Stimulated activated CD8-positive, alpha-beta memory T cell treated with anti-CD3 and anti-CD28 coated beads, Interleukin-15, amount 100 ng/mL, for 4 hours (primary cell): Measurements from ENCODE around the gene GALNT9.
"Not testable (repeated sequence)": the region's sequence is repeated elsewhere in the genome, so short reads cannot be mapped to it uniquely, and the experiment has no call there.

Experiments
- DNase-seq, 2 donors: peaks; one replicate each; pipeline ENCODE4 v3.0.0-alpha.2; 2020; ENCODE audit warnings: low read depth in 2 of 2

Gene GALNT9

DNA sequence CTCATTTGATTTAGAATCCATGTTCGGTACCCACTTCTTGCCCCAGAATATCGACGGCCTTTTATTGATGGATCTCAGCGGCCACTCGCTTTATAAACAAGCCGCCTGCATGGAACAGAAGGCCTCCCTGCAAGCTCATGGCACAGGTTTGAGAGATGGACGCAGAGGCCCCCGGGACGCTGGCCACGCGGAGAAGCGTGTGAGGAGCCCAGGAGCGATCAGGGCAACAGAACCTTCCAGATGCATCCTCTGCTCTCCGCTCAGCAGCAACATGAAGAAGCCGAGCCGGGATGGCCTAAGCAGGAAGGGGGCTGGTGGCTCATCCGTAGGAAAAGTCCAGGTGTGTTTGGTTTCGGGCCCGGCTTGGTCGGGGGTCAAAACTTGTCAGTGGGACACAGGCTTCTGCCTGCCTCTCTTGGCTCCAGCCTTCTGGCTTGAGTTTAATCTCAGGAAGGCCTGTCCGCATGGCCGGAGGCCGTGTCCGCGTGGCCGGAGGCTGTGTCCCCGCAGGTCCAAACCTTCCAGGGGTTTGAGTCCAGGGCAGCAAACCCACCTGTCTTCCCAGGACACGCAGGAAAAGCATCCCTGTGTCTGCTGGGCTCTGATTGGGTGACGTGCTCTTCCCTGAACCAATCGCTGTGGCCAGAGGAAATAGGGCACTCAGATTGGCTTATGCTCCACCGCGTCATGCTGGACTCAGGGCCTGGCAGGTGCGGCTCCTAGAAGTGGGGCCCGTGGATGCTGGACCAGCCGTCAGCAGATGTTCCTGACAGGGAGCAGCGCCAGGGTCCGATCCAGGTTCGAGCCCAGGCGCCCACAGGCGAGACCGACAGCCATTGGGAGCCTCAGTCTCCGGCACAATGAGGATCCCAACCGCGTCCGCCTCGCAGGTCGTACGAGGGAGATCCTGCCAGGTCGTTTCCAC lies 65.0 kb downstream of the GALNT9 start:
- DNase-seq: no peak

DNA sequence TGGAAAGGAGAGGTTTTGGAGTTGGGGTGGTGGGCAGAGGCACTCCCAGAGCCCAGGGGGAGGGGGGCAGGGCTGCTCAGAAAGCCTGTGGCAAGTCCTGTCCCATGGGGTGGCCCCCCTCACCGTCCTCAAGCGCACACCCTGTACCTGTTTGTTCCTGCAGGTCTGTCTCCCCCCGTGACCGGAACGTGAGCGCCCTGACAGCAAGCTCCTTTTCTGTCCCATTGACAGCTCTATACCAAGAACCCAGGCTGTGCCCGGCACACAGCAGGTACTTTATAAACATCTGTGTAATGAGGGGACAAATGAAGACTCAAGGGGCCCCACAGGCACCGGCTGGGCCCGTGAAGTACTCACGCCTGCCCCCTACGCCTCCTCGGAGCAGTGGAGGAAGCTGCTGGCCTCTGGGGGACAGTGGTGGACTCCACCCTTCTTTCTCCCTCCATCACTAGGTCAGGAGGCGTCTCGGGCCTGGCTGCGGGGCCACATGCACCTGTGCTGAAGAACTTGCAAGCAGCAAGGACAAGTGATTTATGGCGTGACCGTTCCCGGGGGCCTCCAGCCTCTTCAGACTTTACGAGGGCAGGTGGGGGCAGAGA lies 65.8 kb downstream of the GALNT9 start:
- DNase-seq: no peak

DNA sequence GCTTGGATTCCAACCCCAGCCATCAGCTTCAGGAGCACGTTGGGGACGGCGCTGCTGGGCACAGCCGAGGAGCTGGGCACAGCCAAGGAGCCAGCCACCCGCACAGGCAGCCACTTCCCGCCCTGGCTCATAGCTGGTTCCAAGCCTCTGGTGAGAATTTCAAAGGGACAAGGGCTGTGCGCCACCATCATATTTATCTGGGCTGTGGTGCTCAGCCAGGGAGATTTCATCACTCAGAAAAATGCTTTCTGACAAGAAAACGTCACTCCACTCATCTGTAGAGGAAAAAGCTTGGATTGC lies 66.4 kb downstream of the GALNT9 start:
- no peak for DNase-seq

DNA sequence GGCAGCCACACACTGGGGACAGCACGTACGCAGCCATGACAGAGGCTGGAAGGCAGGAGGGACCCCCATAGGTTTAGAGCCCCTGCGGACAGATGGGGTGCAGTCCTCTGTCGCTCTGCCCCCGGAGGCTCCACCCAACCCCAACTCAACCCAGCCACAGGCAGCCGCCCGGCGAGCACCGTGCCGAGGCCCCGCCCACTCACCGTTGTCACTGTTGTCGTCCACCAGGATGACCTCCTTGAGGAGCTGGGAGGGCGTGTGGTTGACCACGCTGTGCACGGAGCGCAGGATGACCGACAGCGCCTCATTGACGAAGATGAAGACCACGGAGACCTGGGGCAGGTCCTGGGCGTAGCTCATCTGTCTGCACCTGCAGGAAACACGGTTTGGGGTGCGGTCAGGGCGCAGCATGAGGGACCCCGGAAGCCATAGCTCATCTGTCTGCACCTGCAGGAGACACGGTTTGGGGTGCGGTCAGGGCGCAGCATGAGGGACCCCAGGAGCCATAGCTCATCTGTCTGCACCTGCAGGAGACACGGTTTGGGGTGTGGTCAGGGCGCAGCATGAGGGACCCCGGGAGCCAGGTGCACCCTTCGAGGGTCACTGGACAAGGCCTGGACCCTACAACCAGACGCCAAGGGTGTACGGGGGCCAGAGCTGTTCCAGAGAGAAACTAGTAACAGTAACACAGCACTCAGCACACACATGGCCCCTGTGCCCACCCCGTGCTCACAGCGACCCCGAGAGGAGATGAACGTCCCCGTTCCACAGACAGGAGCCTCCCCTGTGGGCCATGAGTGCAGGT lies 66.9 kb downstream of the GALNT9 start:
- no peak for DNase-seq

- no peak for DNase-seq
These were observed 67.9 kb downstream of the GALNT9 start for GRCh38 chr12:132261328-132262138.

- DNase-seq: no peak
These were observed 68.7 kb downstream of the GALNT9 start for GRCh38 chr12:132260721-132261120.

- no peak for DNase-seq
These were observed 69.3 kb downstream of the GALNT9 start for GRCh38 chr12:132259872-132260695.

GRCh38 chr12:132259364-132259871 lies 70.0 kb downstream of the GALNT9 start:
- DNase-seq: no peak

DNA sequence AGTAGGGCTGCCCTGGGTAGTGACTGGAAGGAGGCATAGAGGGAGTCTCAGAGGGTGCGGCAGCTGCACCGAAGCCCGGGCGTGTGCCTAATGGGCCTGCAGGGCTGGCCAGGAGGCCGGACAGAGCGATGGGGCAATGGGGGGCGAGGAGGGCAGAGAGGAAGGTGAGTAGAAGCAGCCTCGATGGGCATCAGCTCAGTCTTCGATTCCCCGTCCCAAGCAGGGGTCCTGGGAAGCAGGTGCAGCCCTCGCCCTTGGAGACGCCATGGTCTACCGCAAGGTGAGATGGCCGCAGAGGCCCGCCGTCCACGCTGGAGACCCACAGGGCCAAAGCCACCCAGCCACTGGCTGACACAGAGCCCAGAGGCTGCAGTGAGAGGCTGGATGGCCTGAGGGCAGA lies 70.8 kb downstream of the GALNT9 start:
- DNase-seq: no peak

GRCh38 chr12:132257955-132258490 lies 71.4 kb downstream of the GALNT9 start:
- no peak for DNase-seq

DNA sequence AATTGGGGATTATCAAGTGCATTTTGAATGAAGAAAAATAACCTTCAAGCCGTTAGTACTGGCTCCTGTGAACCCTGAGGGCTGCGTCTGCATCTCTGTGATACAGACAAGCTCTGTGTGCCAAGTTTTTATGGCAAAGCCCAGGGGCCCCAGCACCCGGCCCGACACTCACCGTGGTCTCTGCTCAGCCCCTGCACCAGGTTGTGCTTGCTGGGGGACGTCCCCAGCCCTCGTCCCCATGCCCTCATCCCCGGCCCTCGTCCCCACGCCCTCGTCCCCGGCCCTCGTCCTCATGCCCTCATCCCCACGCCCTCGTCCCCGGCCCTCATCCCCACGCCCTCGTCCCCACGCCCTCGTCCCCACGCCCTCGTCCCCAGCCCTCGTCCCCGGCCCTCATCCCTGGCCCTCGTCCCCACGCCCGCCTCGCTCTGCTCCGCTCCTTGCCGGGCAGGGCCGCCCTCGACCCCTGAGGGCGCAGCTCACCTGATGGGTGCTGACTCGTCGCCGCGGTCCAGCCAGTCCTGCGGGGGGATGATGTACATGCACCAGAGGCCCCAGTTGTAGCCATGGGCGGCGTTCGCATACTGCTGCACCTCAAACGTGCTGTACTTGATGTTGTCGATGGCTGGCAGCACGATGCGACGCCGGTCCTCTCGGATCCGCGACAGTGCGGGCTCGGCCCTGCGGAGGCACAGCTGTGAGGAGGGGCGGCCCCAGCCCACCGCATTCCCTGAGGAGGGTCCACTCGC lies 72.0 kb downstream of the GALNT9 start:
- DNase-seq: no peak

DNA sequence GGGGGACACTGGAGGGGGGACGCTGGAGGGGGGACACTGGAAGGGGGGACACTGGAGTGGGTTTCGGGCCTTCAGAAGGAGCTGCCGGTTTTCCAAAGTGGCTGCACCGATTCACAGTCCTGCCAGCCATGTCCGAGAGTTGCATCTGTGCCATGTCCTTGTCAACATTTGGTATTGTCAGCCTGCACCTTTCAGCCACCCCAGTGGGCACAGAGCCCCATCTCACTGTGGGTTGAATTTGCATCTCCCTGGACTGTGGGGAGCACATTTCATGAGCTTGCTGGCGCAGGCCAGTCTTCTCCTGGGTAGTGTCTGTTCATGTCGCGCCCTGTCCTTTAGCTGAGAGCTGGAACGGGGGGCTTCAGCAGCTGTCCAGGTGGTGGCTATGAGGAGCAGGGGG lies 72.7 kb downstream of the GALNT9 start:
- no peak for DNase-seq

- no peak for DNase-seq
These were observed 73.7 kb downstream of the GALNT9 start for GRCh38 chr12:132255642-132256041.

GRCh38 chr12:132253698-132254480 lies 75.5 kb downstream of the GALNT9 start:
- DNase-seq: no peak

DNA sequence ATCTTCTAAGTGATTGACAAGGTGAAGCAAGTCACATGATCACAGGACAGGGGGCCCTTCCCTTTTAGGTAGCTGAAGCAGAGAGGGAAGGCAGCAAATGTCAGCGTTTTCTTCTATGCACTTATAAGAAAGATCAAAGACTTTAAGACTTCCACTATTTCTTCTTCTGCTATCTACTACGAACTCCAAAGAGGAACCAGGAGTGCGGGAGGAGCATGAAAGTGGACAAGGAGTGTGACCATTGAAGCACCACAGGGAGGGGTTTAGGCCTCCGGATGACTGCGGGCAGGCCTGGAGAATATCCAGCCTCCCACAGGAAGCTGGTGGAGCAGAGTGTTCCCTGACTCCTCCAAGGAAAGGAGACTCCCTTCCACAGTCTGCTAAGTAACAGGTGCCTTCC lies 76.4 kb downstream of the GALNT9 start:
- DNase-seq: not testable (repeated sequence)

DNA sequence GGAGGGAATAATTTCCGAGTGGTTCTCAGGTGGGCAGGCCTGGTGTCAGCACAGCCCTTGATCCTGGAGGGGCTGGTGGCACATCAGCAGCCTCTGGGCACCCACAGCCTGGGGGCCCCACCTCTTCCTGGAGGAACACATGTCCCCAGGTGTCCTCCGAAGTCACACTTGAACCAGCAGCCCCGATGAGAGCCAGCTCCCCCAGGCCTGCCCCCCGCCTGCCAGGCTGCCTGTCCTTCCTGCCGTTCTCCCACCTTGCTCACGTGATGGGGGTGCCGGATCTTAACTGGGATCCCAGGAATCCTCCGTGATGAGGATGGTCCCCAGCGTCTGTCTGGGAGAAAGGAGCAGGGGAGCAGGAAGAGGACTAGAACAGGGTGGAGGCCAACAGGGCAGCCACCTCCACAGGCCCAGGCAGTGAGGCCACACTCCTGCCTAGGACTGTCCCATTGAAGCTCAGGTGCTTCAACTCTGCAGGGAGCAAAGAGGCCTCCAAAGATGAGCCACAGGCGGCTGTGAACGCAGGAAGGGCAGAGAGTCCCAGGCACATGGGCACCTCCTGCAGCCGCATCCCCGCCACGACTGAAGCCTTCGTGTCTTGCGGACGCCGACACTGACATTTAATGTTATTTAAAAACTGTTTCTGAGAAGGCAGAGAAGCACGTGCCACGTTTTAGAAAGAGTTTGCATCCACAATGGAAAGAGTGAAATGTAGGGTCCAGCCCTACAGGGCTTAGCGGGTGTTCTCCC lies 77.5 kb downstream of the GALNT9 start:
- DNase-seq: no peak

DNA sequence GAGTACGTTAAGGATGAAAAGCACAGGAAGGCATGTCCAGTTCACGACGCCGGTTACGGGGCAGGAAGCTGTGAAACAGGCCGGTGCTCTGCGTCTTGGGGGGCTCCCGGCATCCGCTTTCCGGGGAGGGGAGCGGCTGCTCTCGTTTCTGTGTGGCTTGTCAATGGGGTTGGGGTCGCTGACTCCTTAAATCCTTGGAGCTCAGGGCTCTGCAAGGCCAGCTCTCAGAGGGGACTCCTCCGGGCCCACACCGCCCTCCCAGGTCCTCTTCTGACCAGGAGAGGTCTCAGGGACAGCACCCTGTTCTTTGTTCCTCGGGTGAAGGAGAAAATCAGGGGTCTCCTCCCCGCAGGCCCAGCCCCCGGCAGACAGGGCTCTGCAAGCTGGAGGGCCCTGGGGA lies 78.1 kb downstream of the GALNT9 start:
- DNase-seq: no peak

DNA sequence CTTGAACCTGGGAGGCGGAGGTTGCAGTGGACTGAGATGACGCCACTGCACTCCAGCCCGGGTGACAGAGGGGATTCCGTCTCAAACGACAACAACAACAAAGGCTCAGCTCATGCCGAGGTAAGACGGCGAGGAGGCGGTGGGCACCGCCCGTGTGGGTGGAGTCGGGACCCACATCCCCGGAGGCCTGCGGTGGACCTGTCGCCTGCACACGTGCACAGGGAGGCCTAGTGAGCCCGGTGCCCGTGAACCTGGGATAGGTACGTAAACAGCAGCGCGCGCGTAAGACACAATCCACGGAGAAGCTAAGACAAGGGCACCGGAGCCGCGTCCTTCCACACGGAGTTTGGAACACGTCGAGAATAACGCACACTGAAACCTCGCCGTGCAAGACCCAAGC lies 78.7 kb downstream of the GALNT9 start:
- DNase-seq: no peak
